Hepatocyte (in vitro differentiated cells): Measurements from ENCODE around the gene TANC1.

ENCODE experiments used
- CTCF ChIP-seq: fragments of 200-600 bp; sonication (generic); IDR thresholded peaks from 2 replicates; pipeline ENCODE4 v1.5.1; 2016; ENCODE audit warnings: antibody characterized with exemption, mild to moderate bottlenecking; ENCODE audit not compliant: poor library complexity
- EZH2phosphoT487 ChIP-seq: fragments of 200-600 bp; sonication (generic); IDR thresholded peaks from one replicate; pipeline ENCODE4 v1.6.1; 2018; ENCODE audit warnings: antibody characterized with exemption, mild to moderate bottlenecking, low read depth, moderate library complexity; ENCODE audit not compliant: unreplicated experiment, severe bottlenecking

GRCh38 chr2:159054985-159055384 is 86.5 kb downstream of the TANC1 start:
- TF ChIP-seq EZH2phosphoT487 (no peak), CTCF (no peak)
